Activated T-cell treated with anti-CD3 and anti-CD28 coated beads, Interleukin-2, amount 50 U/mL, for 24 hours (primary cell): ENCODE results near the gene FHAD1.
"Not testable (repeated sequence)": the region's sequence is repeated elsewhere in the genome, so short reads cannot be mapped to it uniquely, and the experiment has no call there.

Experiments used
- DNase-seq: peaks from one replicate; pipeline ENCODE4 v3.0.0-alpha.2; 2020
- H3K27ac Mint-ChIP-seq: 2 replicates; pipeline ENCODE4 v1.8.0; 2020; ENCODE audit warnings: mild to moderate bottlenecking, mixed read lengths
- H3K27me3 Mint-ChIP-seq: 2 replicates; pipeline ENCODE4 v1.8.0; 2020; ENCODE audit warnings: mixed read lengths
- H3K36me3 Mint-ChIP-seq: 2 replicates; pipeline ENCODE4 v1.8.0; 2020; ENCODE audit warnings: low read depth, mixed read lengths
- H3K4me1 Mint-ChIP-seq: 2 replicates; pipeline ENCODE4 v1.8.0; 2020; ENCODE audit warnings: low read depth, mixed read lengths
- H3K4me3 Mint-ChIP-seq: 2 replicates; pipeline ENCODE4 v1.8.0; 2020; ENCODE audit warnings: mild to moderate bottlenecking, moderate library complexity, mixed read lengths
- H3K9me3 Mint-ChIP-seq: 2 replicates; pipeline ENCODE4 v1.8.0; 2020; ENCODE audit warnings: mixed read lengths

The FHAD1 gene

GRCh38 chr1:15364740-15365139, 117.7 kb downstream of the FHAD1 start:
- H3K27me3 Mint-ChIP-seq: peaks cover 4% of the 10 kb centered on the region
- no peak overlapping the region for H3K4me3 Mint-ChIP-seq
- H3K4me1 Mint-ChIP-seq: no peaks in the 10 kb centered on the region
- H3K27ac Mint-ChIP-seq: no peak overlapping the region
- H3K9me3 Mint-ChIP-seq: no peaks in the 10 kb centered on the region
- no peak for DNase-seq
- no peaks in the 10 kb centered on the region for H3K36me3 Mint-ChIP-seq

- no peak overlapping the region for H3K27ac Mint-ChIP-seq
- no peaks in the 10 kb centered on the region for H3K4me1 Mint-ChIP-seq
- no peaks in the 10 kb centered on the region for H3K9me3 Mint-ChIP-seq
- no peaks in the 10 kb centered on the region for H3K36me3 Mint-ChIP-seq
- no peak overlapping the region for H3K4me3 Mint-ChIP-seq
- H3K27me3 Mint-ChIP-seq: peaks cover 4% of the 10 kb centered on the region
- DNase-seq: no peak
Observed at GRCh38 chr1:15368888-15369287, 121.9 kb downstream of the FHAD1 start.

- no peaks in the 10 kb centered on the region for H3K9me3 Mint-ChIP-seq
- H3K36me3 Mint-ChIP-seq: no peaks in the 10 kb centered on the region
- H3K27me3 Mint-ChIP-seq: no peaks in the 10 kb centered on the region
- no peak overlapping the region for H3K4me3 Mint-ChIP-seq
- H3K27ac Mint-ChIP-seq: no peak overlapping the region
- no peak for DNase-seq
- no peaks in the 10 kb centered on the region for H3K4me1 Mint-ChIP-seq
Observed at GRCh38 chr1:15370268-15370667, 123.2 kb downstream of the FHAD1 start.

- no peak overlapping the region for H3K27ac Mint-ChIP-seq
- H3K9me3 Mint-ChIP-seq: no peaks in the 10 kb centered on the region
- no peaks in the 10 kb centered on the region for H3K36me3 Mint-ChIP-seq
- no peak for DNase-seq
- no peaks in the 10 kb centered on the region for H3K27me3 Mint-ChIP-seq
- no peaks in the 10 kb centered on the region for H3K4me1 Mint-ChIP-seq
- H3K4me3 Mint-ChIP-seq: no peak overlapping the region
Observed at GRCh38 chr1:15370781-15371520, 123.9 kb downstream of the FHAD1 start.

GRCh38 chr1:15371610-15372545, 124.9 kb downstream of the FHAD1 start:
- no peak for DNase-seq
- no peak overlapping the region for H3K27ac Mint-ChIP-seq
- no peaks in the 10 kb centered on the region for H3K4me1 Mint-ChIP-seq
- no peaks in the 10 kb centered on the region for H3K27me3 Mint-ChIP-seq
- no peak overlapping the region for H3K4me3 Mint-ChIP-seq
- H3K9me3 Mint-ChIP-seq: no peaks in the 10 kb centered on the region
- H3K36me3 Mint-ChIP-seq: no peaks in the 10 kb centered on the region

- Mint-ChIP-seq H3K27ac (no peak overlapping the region), H3K4me3 (no peak overlapping the region), H3K27me3 (peaks cover 8% of the 10 kb centered on the region), H3K9me3 (no peaks in the 10 kb centered on the region), H3K36me3 (no peaks in the 10 kb centered on the region), H3K4me1 (no peaks in the 10 kb centered on the region)
- DNase-seq: no peak
Observed at GRCh38 chr1:15378729-15379128, 131.7 kb downstream of the FHAD1 start.

- not testable (repeated sequence) for H3K36me3 Mint-ChIP-seq, H3K4me1 Mint-ChIP-seq, H3K27ac Mint-ChIP-seq, H3K9me3 Mint-ChIP-seq, H3K4me3 Mint-ChIP-seq, DNase-seq
- H3K27me3 Mint-ChIP-seq: peaks cover 12% of the 10 kb centered on the region
Observed at GRCh38 chr1:15379151-15379550, 132.1 kb downstream of the FHAD1 start.

GRCh38 chr1:15380601-15381508, 133.8 kb downstream of the FHAD1 start:
- no peak for DNase-seq
- H3K4me1 Mint-ChIP-seq: peaks cover 10% of the 10 kb centered on the region
- no peaks in the 10 kb centered on the region for H3K36me3 Mint-ChIP-seq
- no peaks in the 10 kb centered on the region for H3K9me3 Mint-ChIP-seq
- H3K27me3 Mint-ChIP-seq: peaks cover 27% of the 10 kb centered on the region
- H3K4me3 Mint-ChIP-seq: no peak overlapping the region
- H3K27ac Mint-ChIP-seq: no peak overlapping the region

- Mint-ChIP-seq H3K9me3 (no peaks in the 10 kb centered on the region), H3K36me3 (no peaks in the 10 kb centered on the region), H3K27ac (no peak overlapping the region), H3K4me1 (peaks cover 17% of the 10 kb centered on the region), H3K27me3 (peaks cover 36% of the 10 kb centered on the region), H3K4me3 (no peak overlapping the region)
- DNase-seq: no peak
Observed at GRCh38 chr1:15381805-15382204, 134.8 kb downstream of the FHAD1 start.

DNA sequence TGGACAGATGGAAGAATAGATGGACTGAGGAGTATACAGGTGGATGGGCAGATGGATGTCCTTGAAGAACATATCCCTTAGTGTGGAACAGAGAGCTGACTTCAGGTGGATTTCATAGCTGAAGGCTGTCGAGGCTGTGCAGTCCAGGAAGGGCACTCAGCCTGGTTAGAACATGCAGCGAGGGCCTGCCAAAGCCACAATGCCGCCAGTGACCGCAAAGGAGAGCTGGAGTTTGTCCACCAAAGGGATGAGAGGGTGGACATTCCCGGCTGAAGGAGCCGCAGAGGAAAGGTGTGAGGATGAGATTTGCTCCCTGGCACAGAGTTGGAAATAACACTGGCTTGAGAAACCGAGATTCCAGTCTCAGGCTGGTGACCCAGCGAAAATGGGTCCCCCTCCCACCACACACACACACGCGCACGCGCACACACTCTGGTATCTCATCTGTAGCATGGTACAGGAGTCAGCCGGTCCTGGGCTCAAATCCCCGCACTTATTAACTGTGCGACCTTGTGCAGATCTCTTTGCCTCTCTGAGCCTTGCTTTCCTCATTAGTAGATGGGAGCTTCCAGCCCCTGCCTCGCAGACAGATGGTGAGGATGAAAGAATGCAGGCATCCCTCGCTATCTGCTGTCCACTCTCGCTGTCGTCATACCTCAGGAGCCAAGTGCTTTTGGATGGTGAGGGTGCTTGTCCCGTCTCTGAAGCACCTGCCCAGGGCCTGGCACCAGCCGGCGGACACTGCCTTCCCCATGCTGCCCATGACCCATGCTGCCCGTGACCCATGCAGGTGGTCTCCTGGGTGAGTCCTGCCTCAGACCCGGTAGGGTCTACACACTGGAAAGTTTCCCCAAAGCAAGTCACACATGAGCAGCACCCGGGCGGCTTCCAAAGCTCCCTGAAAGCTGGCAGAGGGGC, 135.8 kb downstream of the FHAD1 start:
- Mint-ChIP-seq H3K4me1 (peaks cover 17% of the 10 kb centered on the region), H3K9me3 (no peaks in the 10 kb centered on the region), H3K27ac (no peak overlapping the region), H3K4me3 (no peak overlapping the region), H3K36me3 (no peaks in the 10 kb centered on the region), H3K27me3 (peaks cover 40% of the 10 kb centered on the region)
- DNase-seq: no peak

- no peaks in the 10 kb centered on the region for H3K36me3 Mint-ChIP-seq
- H3K9me3 Mint-ChIP-seq: no peaks in the 10 kb centered on the region
- H3K27me3 Mint-ChIP-seq: peaks cover 39% of the 10 kb centered on the region
- H3K4me1 Mint-ChIP-seq: peaks cover 17% of the 10 kb centered on the region
- DNase-seq: no peak
- no peak overlapping the region for H3K27ac Mint-ChIP-seq
- no peak overlapping the region for H3K4me3 Mint-ChIP-seq
Observed at GRCh38 chr1:15383810-15384209, 136.8 kb downstream of the FHAD1 start.

GRCh38 chr1:15384301-15384901, 137.4 kb downstream of the FHAD1 start:
- no peaks in the 10 kb centered on the region for H3K9me3 Mint-ChIP-seq
- DNase-seq: no peak
- H3K27me3 Mint-ChIP-seq: peaks cover 38% of the 10 kb centered on the region
- H3K27ac Mint-ChIP-seq: no peak overlapping the region
- no peak overlapping the region for H3K4me3 Mint-ChIP-seq
- H3K4me1 Mint-ChIP-seq: peaks cover 17% of the 10 kb centered on the region
- no peaks in the 10 kb centered on the region for H3K36me3 Mint-ChIP-seq

GRCh38 chr1:15385420-15385819, 138.4 kb downstream of the FHAD1 start:
- H3K9me3 Mint-ChIP-seq: no peaks in the 10 kb centered on the region
- H3K4me3 Mint-ChIP-seq: no peak overlapping the region
- H3K4me1 Mint-ChIP-seq: peaks cover 17% of the 10 kb centered on the region
- peaks cover 38% of the 10 kb centered on the region for H3K27me3 Mint-ChIP-seq
- no peak overlapping the region for H3K27ac Mint-ChIP-seq
- DNase-seq: no peak
- H3K36me3 Mint-ChIP-seq: no peaks in the 10 kb centered on the region
